H9 (cell line): ENCODE data around the gene ACSS2. TPM values are rescaled to one million over a fixed set of nuclear protein-coding genes. Genes with fewer than 3 reads are reported as not detected.

Source experiments
- DNase-seq: peaks from one replicate; pipeline ENCODE4 v3.0.0-alpha.2; 2017
- H2AFZ ChIP-seq: one replicate; pipeline ENCODE4 v1.6.1; 2013; ENCODE audit warnings: mild to moderate bottlenecking, low read length, control low read depth, moderate library complexity
- H2AK5ac ChIP-seq: 2 replicates; pipeline ENCODE4 v1.6.1; 2013; ENCODE audit warnings: low read length, control low read depth, mixed read lengths; ENCODE audit not compliant: insufficient read length
- H2BK120ac ChIP-seq: one replicate; pipeline ENCODE4 v1.6.1; 2013; ENCODE audit warnings: low read depth, mild to moderate bottlenecking, low read length, control low read depth, inconsistent platforms; ENCODE audit not compliant: poor library complexity, severe bottlenecking
- H2BK12ac ChIP-seq: 2 replicates; pipeline ENCODE4 v1.6.1; 2013; ENCODE audit warnings: low read length, control low read depth, mixed read lengths, low read depth; ENCODE audit not compliant: insufficient read length
- H2BK15ac ChIP-seq: 2 replicates; pipeline ENCODE4 v1.6.1; 2013; ENCODE audit warnings: low read depth, low read length, control low read depth
- H2BK20ac ChIP-seq: one replicate; pipeline ENCODE4 v1.6.1; 2013; ENCODE audit warnings: low read depth, mild to moderate bottlenecking, low read length, control low read depth, inconsistent platforms; ENCODE audit not compliant: poor library complexity, severe bottlenecking
- H2BK5ac ChIP-seq: 2 replicates; pipeline ENCODE4 v1.6.1; 2013; ENCODE audit warnings: low read length, control low read depth, mixed read lengths; ENCODE audit not compliant: insufficient read length
- H3K14ac ChIP-seq: 2 replicates; pipeline ENCODE4 v1.6.1; 2013; ENCODE audit warnings: low read length, control low read depth; ENCODE audit not compliant: insufficient read depth
- H3K18ac ChIP-seq: 2 replicates; pipeline ENCODE4 v1.6.1; 2013; ENCODE audit warnings: low read depth, mild to moderate bottlenecking, mixed read lengths, low read length, control low read depth; ENCODE audit not compliant: insufficient read length
- H3K23ac ChIP-seq: 2 replicates; pipeline ENCODE4 v1.6.1; 2013; ENCODE audit warnings: low read length, control low read depth, mixed read lengths, low read depth; ENCODE audit not compliant: insufficient read length
- H3K23me2 ChIP-seq: 2 replicates; pipeline ENCODE4 v1.6.1; 2013; ENCODE audit warnings: low read depth, mild to moderate bottlenecking, mixed read lengths, low read length, control low read depth; ENCODE audit not compliant: insufficient read length, poor library complexity, severe bottlenecking
- H3K27ac ChIP-seq: 2 replicates; pipeline ENCODE4 v1.5.1; 2013; ENCODE audit warnings: low read length, control low read depth, mixed read lengths, low read depth; ENCODE audit not compliant: insufficient read length
- H3K27me3 ChIP-seq: 2 replicates; pipeline ENCODE4 v1.6.1; 2013; ENCODE audit warnings: low read length, control low read depth, inconsistent platforms; ENCODE audit not compliant: insufficient read depth
- H3K4ac ChIP-seq: 2 replicates; pipeline ENCODE4 v1.6.1; 2013; ENCODE audit warnings: low read depth, mild to moderate bottlenecking, control low read depth, inconsistent platforms, low read length, moderate library complexity
- H3K4me1 ChIP-seq: 2 replicates; pipeline ENCODE4 v1.6.1; 2013; ENCODE audit warnings: low read length, control low read depth, inconsistent platforms; ENCODE audit not compliant: insufficient read depth
- H3K4me2 ChIP-seq: 2 replicates; pipeline ENCODE4 v1.6.1; 2013; ENCODE audit warnings: low read length, control low read depth, mixed read lengths; ENCODE audit not compliant: insufficient read length, insufficient read depth
- H3K56ac ChIP-seq: 2 replicates; pipeline ENCODE4 v1.6.1; 2013; ENCODE audit warnings: low read depth, mild to moderate bottlenecking, mixed read lengths, low read length, control low read depth; ENCODE audit not compliant: insufficient read length
- H3K79me1 ChIP-seq: 2 replicates; pipeline ENCODE4 v1.6.1; 2013; ENCODE audit warnings: low read depth, mild to moderate bottlenecking, moderate library complexity, low read length, control low read depth, inconsistent platforms; ENCODE audit not compliant: insufficient read depth, poor library complexity, severe bottlenecking
- H3K79me2 ChIP-seq: 2 replicates; pipeline ENCODE4 v1.6.1; 2013; ENCODE audit warnings: low read length, control low read depth, inconsistent platforms; ENCODE audit not compliant: insufficient read depth
- H3K9ac ChIP-seq: 2 replicates; pipeline ENCODE4 v1.6.1; 2013; ENCODE audit warnings: low read length, control low read depth, mixed read lengths; ENCODE audit not compliant: insufficient read length; ENCODE audit errors: extremely low read depth
- H3K9me3 ChIP-seq: one replicate; pipeline ENCODE4 v1.6.1; 2013; ENCODE audit warnings: low read depth, low read length, inconsistent platforms; ENCODE audit not compliant: control insufficient read depth
- H3T11ph ChIP-seq: one replicate; pipeline ENCODE4 v1.6.1; 2013; ENCODE audit warnings: mild to moderate bottlenecking, low read length, control low read depth, inconsistent platforms
- H4K20me1 ChIP-seq: one replicate; pipeline ENCODE4 v1.6.1; 2013; ENCODE audit not compliant: control insufficient read depth, insufficient read length, insufficient read depth
- H4K5ac ChIP-seq: 2 replicates; pipeline ENCODE4 v1.6.1; 2013; ENCODE audit warnings: low read depth, mild to moderate bottlenecking, mixed read lengths, low read length, control low read depth; ENCODE audit not compliant: insufficient read length
- H4K8ac ChIP-seq: replicated peaks from 2 replicates; pipeline ENCODE4 v1.6.1; 2013; ENCODE audit warnings: low read length, control low read depth, mixed read lengths, low read depth; ENCODE audit not compliant: insufficient read length
- H4K91ac ChIP-seq: 2 replicates; pipeline ENCODE4 v1.6.1; 2013; ENCODE audit warnings: low read depth, mild to moderate bottlenecking, moderate library complexity, mixed read lengths, low read length, control low read depth; ENCODE audit not compliant: insufficient read length
- H3K27ac Mint-ChIP-seq, 3 experiments: 2 replicates in 2 of 3; 3 replicates in 1 of 3; pipeline ENCODE4 v1.8.0; 2020 to 2021; ENCODE audit warnings: mixed read lengths in 3 of 3, mild to moderate bottlenecking in 1 of 3, moderate library complexity in 1 of 3
- H3K27me3 Mint-ChIP-seq: 2 replicates; pipeline ENCODE4 v1.8.0; 2021; ENCODE audit warnings: low read depth, mild to moderate bottlenecking, moderate library complexity, mixed read lengths
- H3K36me3 Mint-ChIP-seq, 3 experiments: 2 replicates in 2 of 3; 3 replicates in 1 of 3; pipeline ENCODE4 v1.8.0; 2020 to 2021; ENCODE audit warnings: low read depth in 3 of 3, mixed read lengths in 3 of 3; ENCODE audit not compliant: insufficient read depth in 1 of 3
- H3K4me1 Mint-ChIP-seq, 2 experiments: 2 replicates each; pipeline ENCODE4 v1.8.0; 2020; ENCODE audit warnings: mixed read lengths in 2 of 2
- H3K4me3 Mint-ChIP-seq, 2 experiments: 2 replicates in 1 of 2; 3 replicates in 1 of 2; pipeline ENCODE4 v1.8.0; 2020 to 2021; ENCODE audit warnings: mild to moderate bottlenecking in 2 of 2, mixed read lengths in 2 of 2, moderate library complexity in 1 of 2
- H3K9me3 Mint-ChIP-seq, 2 experiments: 2 replicates in 1 of 2; 3 replicates in 1 of 2; pipeline ENCODE4 v1.8.0; 2020; ENCODE audit warnings: mild to moderate bottlenecking in 2 of 2, mixed read lengths in 2 of 2, moderate library complexity in 1 of 2
- CTCF ChIP-seq: fragments of 200-600 bp; sonication (generic); conservative IDR thresholded peaks from 3 replicates; pipeline ENCODE4 v1.8.0; 2021; ENCODE audit warnings: antibody characterized with exemption, mild to moderate bottlenecking
- WGBS: extraction: QIAGEN DNeasy Blood & Tissue Kit; methylation state at CpG from one replicate; pipeline ENCODE4 v1.1.7; 2013; ENCODE audit warnings: missing lambda C conversion rate, low lambda C conversion rate, mixed read lengths; ENCODE audit not compliant: insufficient read length; ENCODE audit errors: extremely low coverage; 5-methylcytosine and 5-hydroxymethylcytosine counted together
- total RNA-seq: library from RNA; stranded (reverse); gene quantifications from 2 replicates; pipeline ENCODE4 v1.2.1, GENCODE V29; 2021

The ACSS2 gene
- total RNA-seq, 1 experiment from 2014 or later: 15.4 TPM

GRCh38 chr20:34971561-34972235, 95.3 kb downstream of the ACSS2 start:
- Histone ChIP-seq H3K18ac (no peak overlapping the region), H2BK120ac (no peak overlapping the region), H3K4me2 (no peak overlapping the region), H3K23ac (no peak overlapping the region), H3K9me3 (no peaks in the 10 kb centered on the region), H4K91ac (no peak overlapping the region), H2BK5ac (no peak overlapping the region), H3K79me1 (no peaks in the 10 kb centered on the region), H3K27ac (no peak overlapping the region), H2BK15ac (no peak overlapping the region), H3K4me1 (peaks cover 1% of the 10 kb centered on the region; the same call in 1 of the 2 replicates), H3K4ac (no peak overlapping the region), H3K9ac (no peak overlapping the region), H2BK20ac (no peak overlapping the region), H3K79me2 (no peaks in the 10 kb centered on the region), H3T11ph (no peak overlapping the region), H4K5ac (no peak overlapping the region), H3K14ac (no peak overlapping the region; the same call in 1 of the 2 replicates), H2AFZ (no peak overlapping the region), H3K27me3 (no peaks in the 10 kb centered on the region), H3K56ac (no peak overlapping the region), H4K8ac (no peak overlapping the region), H3K23me2 (no peaks in the 10 kb centered on the region), H2AK5ac (no peak overlapping the region), H4K20me1 (no peaks in the 10 kb centered on the region), H2BK12ac (no peak overlapping the region)
- no peak overlapping the region for H3K27ac Mint-ChIP-seq
- peaks cover 40% of the 10 kb centered on the region for H3K27me3 Mint-ChIP-seq
- no peak overlapping the region for H3K4me3 Mint-ChIP-seq
- no peak for DNase-seq
- no peaks in the 10 kb centered on the region for H3K36me3 Mint-ChIP-seq
- peaks cover 18 to 21% of the 10 kb centered on the region in 2 experiments for H3K4me1 Mint-ChIP-seq
- no peaks in the 10 kb centered on the region for H3K9me3 Mint-ChIP-seq
- TF ChIP-seq CTCF: no peak
- WGBS: no CpG with 5 or more reads among the region's 10 CpGs
